Mesangial cell (primary cell): ENCODE measurements around the gene C1QTNF9B. TPM values are rescaled to one million over a fixed set of nuclear protein-coding genes. Genes with fewer than 3 reads are reported as not detected.

Experiments used
- total RNA-seq: library from RNA; depleted of rRNA; stranded (reverse); fragments of >200 nt; gene quantifications from 2 replicates; pipeline ENCODE4 v1.2.3, GENCODE V29; 2015

C1QTNF9B gene
- total RNA-seq: 0.38 TPM in 1 of 2 replicates, not detected in the other

DNA sequence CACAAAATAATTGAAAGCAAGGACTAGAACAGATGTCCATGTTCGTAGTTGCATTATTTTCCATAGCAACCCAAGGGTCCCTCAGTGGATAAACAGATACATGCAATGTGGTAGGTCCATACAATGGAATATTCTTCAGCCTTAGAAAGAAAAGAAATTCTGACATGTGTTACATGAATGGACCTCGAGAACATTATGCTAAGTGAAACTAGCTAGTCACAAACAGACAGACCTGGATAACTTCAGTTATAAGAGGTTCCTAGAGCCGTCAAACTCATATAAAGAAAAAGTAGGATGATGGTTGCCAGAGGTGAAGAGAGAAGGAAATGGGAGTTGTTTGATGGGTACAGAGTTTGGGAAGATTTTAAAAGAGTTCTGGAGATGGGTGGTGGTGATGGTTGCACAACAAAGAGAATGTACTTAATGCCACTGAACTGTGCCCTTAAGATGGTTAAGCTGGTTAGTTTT, at the start of gene C1QTNF9B:
C1QTNF9B (minus strand) TSS at position 51 of the 468 bp plus-strand sequence.

GRCh38 chr13:23888658-23889614, 8.4 kb downstream of the C1QTNF9B start, which contains the start of gene MIPEP:
TSS of gene MIPEP (minus strand) at chr13:23889400. CDS start at chr13:23889320, 80 bp downstream.

Other genes with a start within 250 kb of the C1QTNF9B start
- 16.1 and 18.4 TPM in 2 replicates for gene MIPEP, start 8.1 kb downstream of the C1QTNF9B start, total RNA-seq